ENCODE measurements around the gene ASIC4.

- TF ChIP-seq EZH2 (IDR thresholded peaks at IDR 0.05; ENCODE audit: low read length, unreplicated experiment) (no peak), CTCF (conservative IDR thresholded peaks at IDR 0.05; ENCODE audit: low read depth, low read length) (no peak), EZH2phosphoT487 (IDR thresholded peaks at IDR 0.05; ENCODE audit: borderline replicate concordance, low read length) (no peak)
These were observed 39.0 kb upstream of the ASIC4 start for GRCh38 chr2:219475278-219475677.

All from PC-3 (cell line).